HepG2 (cell line): ENCODE results near the gene MAP2K5. TPM values are rescaled to one million over a fixed set of nuclear protein-coding genes. Genes with fewer than 3 reads are reported as not detected.

Experiments used
- ATAC-seq: fragments of 200-7000 bp; cut with Tn5 transposase; 3 replicates; pipeline ENCODE4 v1.9.1; 2020; ENCODE audit warnings: mild to moderate bottlenecking, moderate library complexity
- BruUV-seq: library from RNA; stranded (reverse); fragments of 400-500 nt; replicated peaks from 2 replicates; lab custom pipeline; 2021; lab: Mats Ljungman, UMichigan
- CTCF ChIA-PET: fragments of 300-600 bp; formaldehyde crosslinking; extraction: SDS; loops from one replicate; lab custom pipeline; 2021; ENCODE audit warnings: low total read pairs, inconsistent platforms, low intra/inter-chr PET ratio; lab: Yijun Ruan, JAX
- POLR2A ChIA-PET: fragments of 350-600 bp; sonication (Branson Sonifier 250); formaldehyde crosslinking; loops from one replicate; lab custom pipeline; 2020; ENCODE audit warnings: antibody characterized with exemption, inconsistent platforms; lab: Yijun Ruan, JAX
- DNase-seq: peaks from one replicate; pipeline ENCODE4 v3.0.0-alpha.2; 2015; ENCODE audit warnings: low spot score
- FAIRE-seq: peaks from 3 replicates; lab custom pipeline; 2011; peaks lifted over from hg19 to GRCh38; lab: Jason Lieb, UNC
- H2AFZ ChIP-seq: one replicate; pipeline ENCODE4 v1.6.1; 2011; ENCODE audit warnings: low read length, inconsistent platforms
- H3K27ac ChIP-seq: fragments of 300-600 bp; 3 replicates; pipeline ENCODE4 v1.8.0; 2011; ENCODE audit warnings: mixed run types, mild to moderate bottlenecking, mixed read lengths, low read length, inconsistent platforms; ENCODE audit not compliant: insufficient read depth; ENCODE audit errors: extremely low read length
- H3K27me3 ChIP-seq, 2 experiments: fragments of 200-600 bp in 1 of 2; 2 replicates in 1 of 2; 3 replicates in 1 of 2; pipeline versions ENCODE4 v1.6.0 to v1.8.0; 2011; ENCODE audit warnings: low read length in 2 of 2, mild to moderate bottlenecking in 2 of 2, moderate library complexity in 2 of 2, inconsistent platforms in 1 of 2; ENCODE audit not compliant: insufficient read depth in 2 of 2, control insufficient read depth in 1 of 2
- H3K36me3 ChIP-seq, 2 experiments: fragments of 200-600 bp in 1 of 2; replicated peaks in 1 of 2; 2 replicates in 1 of 2; 3 replicates in 1 of 2; pipeline versions ENCODE4 v1.5.1 to v1.8.0; 2011; ENCODE audit warnings: low read length in 2 of 2, inconsistent platforms in 1 of 2; ENCODE audit not compliant: insufficient read depth in 2 of 2, control insufficient read depth in 1 of 2
- H3K4me1 ChIP-seq: 2 replicates; pipeline ENCODE4 v1.5.1; 2012; ENCODE audit warnings: low read length, inconsistent platforms; ENCODE audit not compliant: insufficient read depth
- H3K4me2 ChIP-seq: 2 replicates; pipeline ENCODE4 v1.6.0; 2011; ENCODE audit warnings: low read depth, low read length, inconsistent platforms
- H3K4me3 ChIP-seq, 3 experiments: fragments of 200-600 bp in 1 of 3; sonication (generic), shearing (Covaris generic) in 1 of 3; replicated peaks in 1 of 3; 2 replicates each; pipeline ENCODE4 v1.5.1; 2011 to 2016; ENCODE audit warnings: low read length in 3 of 3, inconsistent platforms in 2 of 3, low read depth in 2 of 3, mild to moderate bottlenecking in 2 of 3, control low read depth in 1 of 3, mixed read lengths in 1 of 3; ENCODE audit not compliant: insufficient read depth in 1 of 3
- H3K79me2 ChIP-seq: one replicate; pipeline ENCODE4 v1.6.1; 2011; ENCODE audit warnings: low read length, inconsistent platforms; ENCODE audit not compliant: insufficient read depth
- H3K9ac ChIP-seq: 2 replicates; pipeline ENCODE4 v1.6.0; 2011; ENCODE audit warnings: mild to moderate bottlenecking, low read depth, low read length, inconsistent platforms; ENCODE audit not compliant: insufficient read depth
- H3K9me3 ChIP-seq: 2 replicates; pipeline ENCODE4 v1.5.1; 2012; ENCODE audit warnings: mild to moderate bottlenecking, low read length
- H4K20me1 ChIP-seq: 2 replicates; pipeline ENCODE4 v1.6.0; 2011; ENCODE audit warnings: inconsistent platforms, mild to moderate bottlenecking, low read length, moderate library complexity; ENCODE audit not compliant: insufficient read depth
- GABPA ChIP-seq, 2 experiments: IDR thresholded peaks; 2 replicates each; pipeline ENCODE4 v1.6.1; 2011 to 2016; ENCODE audit warnings: low read depth in 2 of 2, low read length in 1 of 2, missing biosample characterization in 1 of 2, missing genetic modification characterization in 1 of 2
- RARG ChIP-seq: sonication (generic); formaldehyde crosslinking; IDR thresholded peaks from 2 replicates; pipeline ENCODE4 v1.4.0; 2020; ENCODE audit warnings: low read depth, mild to moderate bottlenecking, missing genetic modification reagents
- ZBTB38 ChIP-seq: sonication (generic); formaldehyde crosslinking; IDR thresholded peaks from 2 replicates; pipeline ENCODE4 v1.5.1; 2020; ENCODE audit warnings: mild to moderate bottlenecking, missing genetic modification reagents
- ZNF318 ChIP-seq: sonication (generic); formaldehyde crosslinking; IDR thresholded peaks from 2 replicates; pipeline ENCODE4 v1.4.0; 2020; ENCODE audit warnings: mild to moderate bottlenecking, missing genetic modification reagents
- ZNF652 ChIP-seq: IDR thresholded peaks from 2 replicates; pipeline ENCODE4 v1.6.1; 2016; ENCODE audit warnings: low read depth, borderline replicate concordance
- WGBS: methylation state at CpG from one replicate; pipeline ENCODE4 v1.1.6; 2017; ENCODE audit warnings: low lambda C conversion rate; 5-methylcytosine and 5-hydroxymethylcytosine counted together
- in situ Hi-C: cut with HindIII; loops from 2 replicates; pipeline ENCODE4 v1.10.0; 2017; ENCODE audit warnings: low pct_unique_long_range_greater_than_20kb; ENCODE audit not compliant: extremely low pct_ligation_motif_present
- intact Hi-C: fragments of 100-400 bp; cut with micrococcal nuclease; formaldehyde crosslinking; loops from one replicate; pipeline ENCODE4 v1.10.0; 2022; ENCODE audit not compliant: unreplicated experiment
- polyA plus RNA-seq, 8 experiments: library from polyadenylated mRNA; depleted of rRNA in 3 of 8; stranded (reverse) in 7 of 8; unstranded in 1 of 8; fragments of >200 nt; fragmentation: Illumina TruSeq in 4 of 8; extraction: Trizol in 4 of 8; gene quantifications; 2 replicates each; pipeline versions ENCODE4 v1.2.1 to v1.2.3, GENCODE V29; 2011 to 2016; ENCODE audit warnings: low read depth in 4 of 8, missing spikeins in 1 of 8, mixed read lengths in 1 of 8; ENCODE audit not compliant: insufficient read depth in 1 of 8
- total RNA-seq, 5 experiments: library from RNA; depleted of rRNA; stranded (reverse); fragments of >200 nt; fragmentation: Illumina TruSeq; extraction: Trizol; gene quantifications; 2 replicates each; pipeline ENCODE4 v1.2.3, GENCODE V29; 2016; ENCODE audit warnings: low read depth in 1 of 5

The MAP2K5 gene
- total and polyA plus RNA-seq, 2 of the 13 experiments (the other 11 are each of a cell fraction or from before 2014, with no cell fraction given) = 4.0 to 4.3 TPM

GRCh38 chr15:67674983-67675382, 132.5 kb downstream of the MAP2K5 start (continued):
- no peak for TF ChIP-seq ZNF318 (CRISPR knock-in tag)

GRCh38 chr15:67678089-67678488, 135.6 kb downstream of the MAP2K5 start:
- Histone ChIP-seq H3K4me3 (no peak overlapping the region), H3K27ac (no peak overlapping the region), H3K4me1 (no peaks in the 10 kb centered on the region), H3K9me3 (no peaks in the 10 kb centered on the region), H4K20me1 (no peaks in the 10 kb centered on the region), H3K36me3 (no peaks in the 10 kb centered on the region), H3K79me2 (no peaks in the 10 kb centered on the region), H2AFZ (no peak overlapping the region), H3K9ac (no peak overlapping the region), H3K4me2 (no peak overlapping the region), H3K27me3 (no peaks in the 10 kb centered on the region)
- in situ Hi-C loops = no loop called here
- DNase-seq (no peak), ATAC-seq (no peak), FAIRE-seq (no peak)
- BruUV-seq = no TSS peak
- POLR2A ChIA-PET = no interaction called here
- CTCF ChIA-PET = no interaction called here
- 98% methylated on average over 2 of the region's 2 CpGs for WGBS
- intact Hi-C loops = no loop called here
- TF ChIP-seq RARG (CRISPR knock-in tag) (no peak), ZNF652 (CRISPR knock-in tag) (no peak), ZBTB38 (CRISPR knock-in tag) (no peak), GABPA (IDR thresholded peaks at IDR 0.05; ENCODE audit: low read depth, low read length) (no peak), GABPA (CRISPR knock-in tag; IDR thresholded peaks at IDR 0.05; ENCODE audit: low read depth) (no peak)
